Fibroblast of upper back skin (primary cell): ENCODE results near the gene MTUS2.
"Not testable (repeated sequence)": the region's sequence is repeated elsewhere in the genome, so short reads cannot be mapped to it uniquely, and the experiment has no call there.

Experiments
- DNase-seq: peaks from one replicate; pipeline ENCODE4 v3.0.0-alpha.2; 2013

MTUS2 gene

GRCh38 chr13:28964803-28965202 is 144.7 kb downstream of the MTUS2 start:
- no peak for DNase-seq

DNA sequence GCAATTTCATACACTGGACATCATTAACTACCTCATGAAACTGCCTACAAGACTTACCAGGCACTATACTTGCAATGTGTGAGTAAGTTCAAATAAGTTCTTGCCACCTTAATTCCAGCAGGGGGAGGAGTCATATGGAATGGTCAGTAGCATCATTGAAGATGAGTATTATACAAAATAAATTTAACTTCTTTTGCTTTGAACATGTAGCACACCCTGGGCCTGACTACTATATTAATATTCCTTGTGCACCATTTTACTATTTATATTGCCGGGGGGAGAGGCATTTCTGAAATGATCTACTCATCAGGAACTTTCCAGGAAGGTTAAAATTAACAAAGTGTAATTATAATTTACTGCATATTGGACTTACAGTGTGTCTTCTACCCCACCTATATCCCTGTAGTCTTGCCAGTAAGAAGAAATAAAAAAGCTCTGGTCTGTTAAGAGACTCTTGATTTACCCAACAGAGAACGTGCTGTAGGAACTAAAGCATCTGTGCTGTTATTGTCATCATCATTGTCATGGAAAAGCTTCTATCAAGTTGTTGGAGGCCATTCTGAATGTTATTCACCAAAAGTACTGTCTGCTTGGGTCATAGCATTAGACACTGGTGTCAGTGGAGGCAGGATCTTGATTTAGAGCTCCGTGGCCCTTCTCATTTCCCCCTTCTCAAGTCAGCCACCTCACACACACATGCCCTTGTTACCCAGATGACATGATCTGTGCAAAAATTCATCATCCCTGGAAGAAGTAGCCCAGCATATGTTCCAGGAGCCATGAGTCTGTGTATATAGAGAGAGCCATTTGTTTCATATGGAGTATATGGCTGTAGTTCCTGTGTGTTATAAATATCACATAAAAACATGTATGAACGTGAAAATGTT is 147.1 kb downstream of the MTUS2 start:
- DNase-seq: no peak

DNA sequence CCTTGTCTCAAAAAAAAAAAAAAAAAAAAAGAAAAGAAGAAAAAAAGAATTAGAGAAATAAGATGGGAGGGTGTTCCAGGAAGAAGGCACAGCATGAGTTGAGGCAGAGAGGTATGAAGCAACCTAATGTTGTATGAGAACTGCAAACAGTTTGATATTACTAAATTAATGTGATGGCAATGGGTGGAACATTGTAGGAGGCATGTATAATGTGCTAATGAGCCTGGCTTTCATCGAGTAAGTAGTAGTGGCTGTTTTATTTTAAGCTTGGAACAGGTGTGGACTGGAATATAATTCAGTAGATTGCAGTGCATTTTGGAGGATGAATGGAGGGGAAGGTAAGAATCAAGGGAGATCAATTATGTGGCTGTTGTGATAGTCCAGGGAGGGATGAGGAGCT is 156.1 kb downstream of the MTUS2 start:
- no peak for DNase-seq

GRCh38 chr13:28976636-28977035 is 156.5 kb downstream of the MTUS2 start:
- DNase-seq: no peak

DNA sequence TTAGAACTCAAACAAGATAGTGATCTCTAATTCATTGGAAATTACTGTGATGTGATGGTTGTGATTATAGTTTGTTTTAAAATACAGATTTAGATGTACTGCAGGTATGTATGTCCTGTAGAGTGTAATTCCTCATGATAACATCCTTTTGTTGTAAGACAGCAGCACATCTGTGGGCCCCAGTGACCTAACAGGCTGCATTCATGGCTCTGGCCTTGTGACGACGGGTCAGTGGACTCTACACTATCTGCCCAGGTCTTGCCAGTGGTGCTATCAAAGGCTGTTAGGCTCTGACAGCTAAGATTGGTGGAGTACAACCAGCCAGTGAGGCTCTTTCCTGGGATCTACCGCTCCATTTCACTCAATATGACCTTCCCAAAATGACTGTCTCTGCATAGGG is 158.4 kb downstream of the MTUS2 start:
- no peak for DNase-seq

GRCh38 chr13:28981530-28981929 is 161.4 kb downstream of the MTUS2 start:
- DNase-seq: no peak

DNA sequence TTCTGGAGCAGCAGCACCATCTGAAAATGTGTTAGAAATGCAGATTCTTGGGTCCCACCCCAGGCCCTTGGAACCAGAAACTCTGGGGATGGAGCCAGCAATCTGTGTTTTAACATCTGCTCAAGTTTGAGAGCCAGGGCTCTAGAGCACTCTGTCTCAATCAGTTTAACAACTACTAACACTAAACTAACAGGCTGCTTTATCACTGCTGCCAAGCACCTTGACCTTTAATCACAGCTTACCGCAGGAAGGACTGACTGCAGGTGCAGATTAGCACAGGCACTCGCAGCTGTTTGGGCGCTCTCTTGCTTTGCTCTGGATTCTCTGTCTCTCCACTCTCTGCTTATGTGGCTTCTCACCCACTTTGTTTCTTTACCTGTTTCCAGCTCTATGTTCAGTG is 163.5 kb downstream of the MTUS2 start:
- DNase-seq: no peak

GRCh38 chr13:28984326-28984725 is 164.2 kb downstream of the MTUS2 start:
- DNase-seq: no peak

DNA sequence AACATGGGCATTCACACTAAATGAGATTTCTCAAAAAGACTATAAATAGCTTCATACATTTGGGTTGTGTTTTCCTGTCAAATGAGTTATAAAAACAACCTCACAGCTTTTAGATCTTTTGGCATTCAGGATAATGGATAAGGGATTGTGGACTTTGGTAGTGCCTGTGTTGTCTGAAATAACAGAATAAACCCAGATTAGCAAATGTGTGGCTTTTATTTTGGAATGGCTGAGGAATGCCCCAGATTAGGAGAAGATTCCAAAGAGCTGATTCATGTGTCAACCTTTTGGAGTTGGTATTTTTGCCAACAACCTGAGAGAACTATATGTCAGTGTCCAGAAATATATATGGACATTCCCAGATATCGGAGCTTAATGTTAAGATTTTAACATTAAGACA is 164.7 kb downstream of the MTUS2 start:
- DNase-seq: no peak

DNA sequence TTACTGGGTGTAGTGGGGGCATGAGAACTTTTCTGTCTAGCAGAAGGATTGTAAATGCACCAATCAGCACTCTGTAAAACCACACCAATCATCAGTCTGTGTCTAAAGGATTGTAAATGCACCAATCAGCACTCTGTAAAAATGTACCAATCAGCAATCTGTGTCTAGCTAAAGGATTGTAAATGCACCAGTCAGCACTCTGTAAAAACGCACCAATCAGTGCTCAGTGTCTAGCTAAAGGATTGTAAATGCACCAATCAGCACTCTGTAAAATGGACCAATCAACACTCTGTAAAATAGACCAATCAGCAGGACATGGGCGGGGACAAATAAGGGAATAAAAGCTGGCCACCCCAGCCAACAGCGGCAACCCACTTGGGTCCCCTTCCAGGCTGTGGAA is 170.2 kb downstream of the MTUS2 start:
- not testable (repeated sequence) for DNase-seq

GRCh38 chr13:28991764-28992163 is 171.6 kb downstream of the MTUS2 start:
- no peak for DNase-seq

GRCh38 chr13:29000826-29001225 is 180.7 kb downstream of the MTUS2 start:
- DNase-seq: no peak

- DNase-seq: no peak
Observed at GRCh38 chr13:29005035-29005762, 185.1 kb downstream of the MTUS2 start.

DNA sequence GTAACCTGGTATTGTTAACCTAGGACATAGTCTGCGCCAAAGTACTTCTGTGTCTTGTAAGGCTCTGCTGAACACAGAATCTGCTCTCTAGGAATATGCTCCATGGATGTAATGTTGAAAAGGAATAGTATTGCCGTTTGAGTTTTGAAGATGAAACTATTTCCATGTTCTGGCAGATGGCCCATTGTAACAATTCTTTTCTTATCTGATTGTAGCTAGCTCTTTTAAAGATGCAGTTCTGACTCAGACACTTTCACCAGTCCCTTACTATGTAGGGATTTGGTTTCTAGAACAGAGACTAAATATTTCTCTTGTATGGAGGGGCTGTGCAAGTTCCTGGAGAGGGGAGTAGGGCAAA is 185.6 kb downstream of the MTUS2 start:
- DNase-seq: no peak

DNA sequence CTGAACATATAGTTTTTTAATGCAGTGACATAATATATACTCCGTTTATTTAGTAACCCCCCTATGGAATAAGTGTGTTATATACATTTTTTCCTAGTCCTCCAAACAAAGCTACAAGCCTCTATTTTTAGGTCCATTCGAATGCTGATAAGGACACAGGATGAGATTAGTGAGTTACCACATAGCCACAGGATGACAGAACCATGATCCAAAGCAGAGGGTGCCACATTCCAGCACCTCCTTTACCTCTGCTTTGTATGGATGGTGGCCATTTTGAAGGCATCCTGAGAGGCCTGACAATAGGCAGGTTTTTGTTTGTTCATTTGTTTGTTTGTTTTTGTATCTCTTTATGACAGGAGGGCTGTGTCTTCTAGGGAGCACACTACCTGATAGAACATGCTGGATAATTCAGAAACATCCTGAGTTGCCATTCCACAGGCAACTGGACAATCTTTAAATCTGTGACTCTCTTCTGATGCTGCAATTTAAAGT is 186.3 kb downstream of the MTUS2 start:
- DNase-seq: no peak

GRCh38 chr13:29008296-29008695 is 188.2 kb downstream of the MTUS2 start:
- no peak for DNase-seq

GRCh38 chr13:29020314-29020713 is 200.2 kb downstream of the MTUS2 start:
- no peak for DNase-seq

GRCh38 chr13:29021311-29021710 is 201.2 kb downstream of the MTUS2 start:
- no peak for DNase-seq

DNA sequence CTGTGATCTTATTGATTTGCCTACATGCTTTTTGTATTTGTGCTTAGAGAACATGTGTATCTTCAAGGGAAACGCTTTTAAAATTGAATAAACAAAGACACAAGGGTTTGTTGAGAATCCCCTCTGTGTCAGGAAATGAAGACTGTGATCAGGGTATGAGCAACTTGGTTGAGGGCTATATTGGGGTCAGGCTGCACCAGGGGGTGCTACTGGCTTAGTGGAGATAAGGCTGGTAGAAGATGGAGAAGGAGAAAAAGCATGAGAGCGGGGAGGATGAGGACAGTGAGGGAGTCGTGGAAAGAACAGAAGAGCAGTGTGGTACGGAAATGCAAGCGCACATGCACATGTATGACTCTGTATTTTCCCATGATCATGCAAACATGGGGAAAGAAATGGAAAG is 201.6 kb downstream of the MTUS2 start:
- DNase-seq: no peak

DNA sequence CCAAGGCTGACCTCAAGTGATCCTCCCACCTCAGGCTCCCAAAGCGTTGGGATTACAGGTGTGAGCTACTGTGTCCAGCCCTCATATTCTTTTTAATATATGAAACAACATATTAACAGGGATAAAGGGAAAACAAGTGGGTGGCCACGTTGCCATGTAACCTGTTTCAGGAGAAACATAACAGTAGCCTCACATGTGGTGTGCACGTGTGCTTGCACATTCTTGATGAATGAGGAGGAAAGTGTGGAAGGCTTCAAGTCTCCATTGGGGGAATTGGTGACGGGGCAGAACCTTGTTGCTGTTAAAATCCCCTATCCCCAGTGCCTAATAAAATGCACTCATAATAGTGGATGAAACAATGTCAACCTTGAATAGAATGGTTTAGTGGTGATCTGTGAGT is 202.3 kb downstream of the MTUS2 start:
- DNase-seq: no peak

DNA sequence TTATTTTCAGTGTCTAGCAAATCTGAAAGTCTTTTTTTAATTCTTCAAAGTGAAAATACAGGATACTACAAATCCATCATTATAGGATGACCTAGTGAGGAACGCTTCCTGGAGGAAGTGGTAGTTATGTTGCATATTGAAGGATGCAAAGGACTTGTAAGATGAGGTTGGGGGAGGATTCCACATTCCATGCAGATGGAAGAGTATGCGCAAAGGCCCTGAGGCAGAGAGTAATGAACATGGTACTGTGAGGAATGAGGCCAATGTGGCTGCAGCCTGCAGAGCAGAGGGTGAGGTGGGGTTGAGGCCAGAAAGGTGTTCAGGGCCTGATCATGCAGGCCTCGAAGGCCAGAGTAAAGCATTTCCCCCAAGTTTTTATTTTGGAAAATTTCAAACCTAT is 202.8 kb downstream of the MTUS2 start:
- DNase-seq: no peak

DNA sequence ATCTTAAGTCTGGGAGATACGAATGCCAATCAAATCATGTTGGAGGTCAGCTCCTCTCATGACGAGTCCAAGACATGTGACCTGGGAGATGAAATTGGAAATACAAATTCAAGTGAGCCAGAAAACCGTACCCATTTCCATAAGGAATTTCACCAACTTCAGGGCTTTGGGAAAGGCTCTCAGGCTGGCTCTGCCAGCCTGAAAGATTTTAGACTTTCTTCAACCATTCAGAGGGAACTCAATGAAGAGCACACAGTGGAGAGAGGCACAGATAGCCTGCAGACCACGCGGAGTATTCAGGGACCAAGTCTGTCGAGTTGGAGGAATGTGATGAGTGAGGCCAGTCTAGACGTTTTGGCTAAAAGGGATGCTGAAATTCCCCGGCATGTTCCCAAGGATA is 204.6 kb downstream of the MTUS2 start:
- no peak for DNase-seq

GRCh38 chr13:29028868-29029267 is 208.7 kb downstream of the MTUS2 start:
- no peak for DNase-seq

- no peak for DNase-seq
Observed at GRCh38 chr13:29038700-29039099, 218.6 kb downstream of the MTUS2 start.
